Fibroblast of lung (primary cell): ENCODE data around the gene LANCL2. TPM values are rescaled to one million over a fixed set of nuclear protein-coding genes. Genes with fewer than 3 reads are reported as not detected.

Experiments
- DNase-seq, 2 donors: peaks; one replicate each; pipeline versions ENCODE4 v3.0.0 to v3.0.0-alpha.2; 2010; ENCODE audit warnings: low read depth in 2 of 2
- H2AFZ ChIP-seq: 2 replicates; pipeline ENCODE4 v1.5.1; 2012; ENCODE audit warnings: low read length, control low read depth, inconsistent platforms
- H3K27ac ChIP-seq: 2 replicates; pipeline ENCODE4 v1.5.1; 2011; ENCODE audit warnings: low read length, control low read depth; ENCODE audit not compliant: insufficient read depth
- H3K27me3 ChIP-seq: 2 replicates; pipeline ENCODE4 v1.5.1; 2011; ENCODE audit warnings: mild to moderate bottlenecking, low read length; ENCODE audit not compliant: control insufficient read depth, insufficient read depth
- H3K36me3 ChIP-seq: 2 replicates; pipeline ENCODE4 v1.5.1; 2011; ENCODE audit warnings: low read length; ENCODE audit not compliant: control insufficient read depth, insufficient read depth
- H3K4me1 ChIP-seq: 2 replicates; pipeline ENCODE4 v1.5.1; 2011; ENCODE audit warnings: low read length; ENCODE audit not compliant: control insufficient read depth, insufficient read depth; ENCODE audit errors: extremely low read depth
- H3K4me2 ChIP-seq: 2 replicates; pipeline ENCODE4 v1.5.1; 2011; ENCODE audit warnings: low read length, control low read depth; ENCODE audit not compliant: insufficient read depth; ENCODE audit errors: extremely low read depth
- H3K4me3 ChIP-seq, 4 experiments: fragments of 200-600 bp in 1 of 4; sonication (generic) in 1 of 4; replicated peaks in 1 of 4; 2 replicates each; pipeline ENCODE4 v1.5.1; 2011 to 2016; ENCODE audit warnings: low read length in 4 of 4, low read depth in 3 of 4, mild to moderate bottlenecking in 3 of 4, control low read depth in 2 of 4, inconsistent platforms in 1 of 4, mixed read lengths in 1 of 4; ENCODE audit not compliant: insufficient read depth in 1 of 4; ENCODE audit errors: control extremely low read depth in 1 of 4
- H3K79me2 ChIP-seq: 2 replicates; pipeline ENCODE4 v1.5.1; 2012; ENCODE audit warnings: mild to moderate bottlenecking, low read length, inconsistent platforms; ENCODE audit not compliant: control insufficient read depth, insufficient read depth
- H3K9ac ChIP-seq: 2 replicates; pipeline ENCODE4 v1.5.1; 2011; ENCODE audit warnings: mild to moderate bottlenecking, low read length, control low read depth; ENCODE audit not compliant: insufficient read depth
- H3K9me3 ChIP-seq: 2 replicates; pipeline ENCODE4 v1.5.1; 2012; ENCODE audit warnings: low read depth, low read length; ENCODE audit not compliant: control insufficient read depth, insufficient read depth
- H4K20me1 ChIP-seq: 2 replicates; pipeline ENCODE4 v1.5.1; 2011; ENCODE audit warnings: low read length; ENCODE audit not compliant: control insufficient read depth, insufficient read depth; ENCODE audit errors: extremely low read depth
- CTCF ChIP-seq, 2 donors: IDR thresholded peaks in 1 of 2; conservative IDR thresholded peaks in 1 of 2; 1 replicate in 1 of 2; 2 replicates in 1 of 2; pipeline ENCODE4 v1.5.1; 2011 to 2012; ENCODE audit warnings: low read length in 2 of 2, control low read depth in 1 of 2, inconsistent platforms in 1 of 2, low read depth in 1 of 2, mild to moderate bottlenecking in 1 of 2
- EZH2 ChIP-seq: IDR thresholded peaks from 2 replicates; pipeline ENCODE4 v1.5.1; 2012; ENCODE audit warnings: low read length, control low read depth, mild to moderate bottlenecking; ENCODE audit errors: missing control alignments
- polyA plus RNA-seq, 2 donors: library from polyadenylated mRNA; depleted of rRNA in 1 of 2; stranded (reverse) in 1 of 2; unstranded in 1 of 2; fragments of >200 nt; gene quantifications; 2 replicates each; pipeline ENCODE4 v1.2.1, GENCODE V29; 2011 to 2012; ENCODE audit warnings: missing spikeins in 1 of 2
- total RNA-seq: library from RNA; depleted of rRNA; stranded (reverse); fragments of >200 nt; gene quantifications from 2 replicates; pipeline ENCODE4 v1.2.1, GENCODE V29; 2014

Gene LANCL2
- total and polyA plus RNA-seq, 2 donors (not counting 1 experiment from before 2014, with no cell fraction given), result 8.9 to 15.0 TPM

- Histone ChIP-seq H3K4me3 (no peak overlapping the region), H2AFZ (no peak overlapping the region), H3K4me1 (no peaks in the 10 kb centered on the region), H4K20me1 (no peaks in the 10 kb centered on the region), H3K36me3 (no peaks in the 10 kb centered on the region), H3K9ac (no peak overlapping the region), H3K9me3 (no peaks in the 10 kb centered on the region), H3K27me3 (no peaks in the 10 kb centered on the region), H3K79me2 (peaks cover 11% of the 10 kb centered on the region), H3K27ac (no peak overlapping the region), H3K4me2 (no peak overlapping the region)
- no peak for DNase-seq
- TF ChIP-seq CTCF (conservative IDR thresholded peaks at IDR 0.05 in 1 of 2, IDR thresholded peaks at IDR 0.05 in 1 of 2; ENCODE audit: low read depth in 1 of 2, low read length in 2 of 2) (no peak), EZH2 (no peak)
Measured at GRCh38 chr7:55375237-55375636, 10.1 kb downstream of the LANCL2 start.

GRCh38 chr7:55377162-55377817 is 12.2 kb downstream of the LANCL2 start:
- no peak overlapping the region for H3K27ac ChIP-seq
- no peak overlapping the region for H3K9ac ChIP-seq
- no peak overlapping the region for H2AFZ ChIP-seq
- no peaks in the 10 kb centered on the region for H4K20me1 ChIP-seq
- H3K9me3 ChIP-seq, result no peaks in the 10 kb centered on the region
- no peak for DNase-seq
- H3K27me3 ChIP-seq, result no peaks in the 10 kb centered on the region
- TF ChIP-seq EZH2 (no peak), CTCF (conservative IDR thresholded peaks at IDR 0.05 in 1 of 2, IDR thresholded peaks at IDR 0.05 in 1 of 2; ENCODE audit: low read depth in 1 of 2, low read length in 2 of 2) (no peak)
- no peaks in the 10 kb centered on the region for H3K4me1 ChIP-seq
- no peaks in the 10 kb centered on the region for H3K36me3 ChIP-seq
- no peaks in the 10 kb centered on the region for H3K79me2 ChIP-seq
- H3K4me2 ChIP-seq, result no peak overlapping the region
- no peak overlapping the region for H3K4me3 ChIP-seq

GRCh38 chr7:55379285-55379684 is 14.1 kb downstream of the LANCL2 start:
- H3K36me3 ChIP-seq, result no peaks in the 10 kb centered on the region
- TF ChIP-seq CTCF (conservative IDR thresholded peaks at IDR 0.05 in 1 of 2, IDR thresholded peaks at IDR 0.05 in 1 of 2; ENCODE audit: low read depth in 1 of 2, low read length in 2 of 2) (no peak), EZH2 (no peak)
- no peak for DNase-seq
- H3K4me2 ChIP-seq, result no peak overlapping the region
- no peaks in the 10 kb centered on the region for H3K9me3 ChIP-seq
- no peak overlapping the region for H3K27ac ChIP-seq
- no peaks in the 10 kb centered on the region for H3K27me3 ChIP-seq
- H4K20me1 ChIP-seq, result no peaks in the 10 kb centered on the region
- H2AFZ ChIP-seq, result no peak overlapping the region
- no peak overlapping the region for H3K9ac ChIP-seq
- H3K79me2 ChIP-seq, result no peaks in the 10 kb centered on the region
- no peak overlapping the region for H3K4me3 ChIP-seq
- no peaks in the 10 kb centered on the region for H3K4me1 ChIP-seq
